GM23248 (cell line): ENCODE data around the gene ARSK. TPM values are rescaled to one million over a fixed set of nuclear protein-coding genes. Genes with fewer than 3 reads are reported as not detected.
"Not testable (repeated sequence)": the region's sequence is repeated elsewhere in the genome, so short reads cannot be mapped to it uniquely, and the experiment has no call there.

Source experiments
- DNase-seq: peaks from one replicate; pipeline ENCODE4 v3.0.0-alpha.2; 2015
- H2AFZ ChIP-seq: fragments of 200-600 bp; sonication (generic); 2 replicates; pipeline ENCODE4 v1.6.1; 2016; ENCODE audit warnings: antibody characterized with exemption
- H3F3A ChIP-seq: fragments of 200-600 bp; sonication (generic); 2 replicates; pipeline ENCODE4 v1.6.1; 2016; ENCODE audit warnings: mild to moderate bottlenecking, antibody characterized with exemption, mixed run types; ENCODE audit not compliant: insufficient read depth
- H3K27ac ChIP-seq: fragments of 200-600 bp; sonication (generic); 2 replicates; pipeline ENCODE4 v1.5.1; 2016; ENCODE audit warnings: mild to moderate bottlenecking
- H3K27me3 ChIP-seq: fragments of 200-600 bp; sonication (generic); replicated peaks from 2 replicates; pipeline ENCODE4 v1.6.1; 2016; ENCODE audit warnings: mild to moderate bottlenecking; ENCODE audit not compliant: insufficient read depth
- H3K36me3 ChIP-seq: fragments of 200-600 bp; sonication (generic); 2 replicates; pipeline ENCODE4 v1.6.1; 2016; ENCODE audit warnings: low read depth, mild to moderate bottlenecking
- H3K4me1 ChIP-seq: fragments of 200-600 bp; sonication (generic); 2 replicates; pipeline ENCODE4 v1.6.1; 2016; ENCODE audit warnings: mild to moderate bottlenecking; ENCODE audit not compliant: insufficient read depth
- H3K4me2 ChIP-seq: fragments of 200-600 bp; sonication (generic); one replicate; pipeline ENCODE4 v1.6.1; 2016; ENCODE audit warnings: mild to moderate bottlenecking; ENCODE audit not compliant: unreplicated experiment
- H3K4me3 ChIP-seq: fragments of 200-600 bp; sonication (generic); 2 replicates; pipeline ENCODE4 v1.5.1; 2016; ENCODE audit warnings: mild to moderate bottlenecking
- H3K79me2 ChIP-seq: fragments of 200-600 bp; sonication (generic); 2 replicates; pipeline ENCODE4 v1.6.1; 2016; ENCODE audit warnings: mild to moderate bottlenecking; ENCODE audit not compliant: insufficient read depth
- H3K9ac ChIP-seq: fragments of 200-600 bp; sonication (generic); 2 replicates; pipeline ENCODE4 v1.6.1; 2016; ENCODE audit warnings: mild to moderate bottlenecking
- H3K9me2 ChIP-seq: fragments of 200-600 bp; sonication (generic); 2 replicates; pipeline ENCODE4 v1.6.1; 2016; ENCODE audit warnings: mixed run types, mild to moderate bottlenecking, moderate library complexity; ENCODE audit not compliant: insufficient read depth
- H3K9me3 ChIP-seq: fragments of 200-600 bp; sonication (generic); one replicate; pipeline ENCODE4 v1.6.1; 2017; ENCODE audit warnings: low read depth
- H4K20me1 ChIP-seq: fragments of 200-600 bp; sonication (generic); 2 replicates; pipeline ENCODE4 v1.6.0; 2016; ENCODE audit not compliant: insufficient read depth
- EZH2 ChIP-seq: fragments of 200-600 bp; sonication (generic); IDR thresholded peaks from 2 replicates; pipeline ENCODE4 v1.6.1; 2018; ENCODE audit warnings: antibody characterized with exemption, mild to moderate bottlenecking; ENCODE audit not compliant: insufficient read depth, poor library complexity, severe bottlenecking
- EZH2phosphoT487 ChIP-seq: fragments of 200-600 bp; sonication (generic); IDR thresholded peaks from 2 replicates; pipeline ENCODE4 v1.6.1; 2018; ENCODE audit warnings: antibody characterized with exemption, moderate library complexity, mild to moderate bottlenecking, low read depth; ENCODE audit not compliant: insufficient read depth
- WGBS, 2 experiments: methylation state at CpG; one replicate each; pipeline ENCODE4 v1.1.6; 2015 to 2017; ENCODE audit warnings: low lambda C conversion rate in 2 of 2, low coverage in 1 of 2; ENCODE audit errors: missing lambda C conversion rate in 2 of 2; 5-methylcytosine and 5-hydroxymethylcytosine counted together
- in situ Hi-C: fragments of 300-500 bp; cut with MboI; formaldehyde crosslinking; loops from 2 replicates; pipeline ENCODE4 v1.15.0; 2020
- polyA plus RNA-seq: library from polyadenylated mRNA; unstranded; fragments of >200 nt; fragmentation: Nextera tagmentation; extraction: Ambion mirVana; gene quantifications from 2 replicates; pipeline ENCODE4 v1.2.1, GENCODE V29; 2016
- total RNA-seq: library from RNA; depleted of rRNA; stranded (reverse); fragments of >200 nt; shearing (Covaris generic); gene quantifications from 2 replicates; pipeline ENCODE4 v1.2.3, GENCODE V29; 2014

ARSK gene
- total and polyA plus RNA-seq, 2 experiments from 2014 or later: 12.1 to 14.5 TPM

DNA sequence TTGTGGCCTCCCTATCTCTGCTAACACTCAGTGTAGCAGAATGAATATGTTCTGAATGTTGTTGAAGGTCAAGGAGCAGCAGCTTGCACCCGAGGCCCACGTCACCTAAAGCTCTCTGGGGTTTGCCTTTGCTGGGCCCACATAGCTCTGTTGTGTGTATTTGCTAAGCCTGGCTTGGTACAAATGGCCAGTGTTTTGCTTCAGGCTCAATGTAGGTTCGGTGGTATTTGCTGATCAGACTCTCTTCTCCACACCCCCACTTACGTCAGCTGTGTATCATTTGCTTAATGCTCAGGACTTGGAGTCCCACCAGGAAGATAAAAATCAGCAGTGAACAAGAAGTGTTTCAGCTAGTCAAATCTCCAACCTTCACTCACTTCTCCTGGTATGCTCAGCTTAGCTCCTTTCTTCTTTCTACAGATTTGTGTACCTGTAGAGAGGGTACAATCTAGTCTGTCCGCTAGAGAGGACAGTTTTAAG is 86.9 kb downstream of the ARSK start:
- Histone ChIP-seq H3K9me3 (no peaks in the 10 kb centered on the region), H3K9me2 (no peaks in the 10 kb centered on the region), H3K27ac (no peak overlapping the region), H3K27me3 (no peaks in the 10 kb centered on the region), H3K4me1 (no peaks in the 10 kb centered on the region), H3K4me3 (no peak overlapping the region), H3K36me3 (no peaks in the 10 kb centered on the region), H3K9ac (no peak overlapping the region), H3F3A (peaks cover 21% of the 10 kb centered on the region), H4K20me1 (no peaks in the 10 kb centered on the region), H2AFZ (0 out of 2 replicates have a peak overlapping the region, but pooled peaks have one; percentile 45), H3K79me2 (no peaks in the 10 kb centered on the region), H3K4me2 (no peak overlapping the region)
- DNase-seq: peak; percentile 41
- TF ChIP-seq EZH2phosphoT487: no peak
- TF ChIP-seq EZH2: no peak
- in situ Hi-C loops: no loop called here
- 78 to 86% methylated on average over 5 of the region's 5 CpGs for WGBS, 2 experiments

DNA sequence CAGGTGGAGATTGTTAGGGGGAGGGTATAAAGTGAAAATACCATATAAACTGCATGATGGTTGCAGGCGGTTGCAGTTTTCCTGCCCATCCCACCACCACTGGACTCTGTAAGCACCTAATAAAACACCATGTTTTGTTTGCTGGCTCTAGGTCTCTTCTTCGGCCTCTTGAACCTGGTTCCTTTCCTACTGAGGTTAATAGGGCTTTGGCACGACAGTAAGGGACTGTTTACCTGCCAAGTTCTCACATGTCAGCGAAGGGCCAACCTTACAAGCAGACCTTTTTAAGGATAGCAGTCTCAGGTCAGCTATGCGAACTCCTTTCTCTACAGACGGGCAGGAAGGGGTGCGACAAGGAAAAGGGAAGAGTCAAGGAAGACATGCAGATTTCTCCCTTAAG is 88.3 kb downstream of the ARSK start:
- Histone ChIP-seq H3K4me1 (peaks cover 5% of the 10 kb centered on the region; the same call in 1 of the 2 replicates), H3F3A (peaks cover 29% of the 10 kb centered on the region), H3K9me2 (no peaks in the 10 kb centered on the region), H2AFZ (no peak overlapping the region), H3K27ac (no peak overlapping the region), H4K20me1 (no peaks in the 10 kb centered on the region), H3K27me3 (no peaks in the 10 kb centered on the region), H3K9me3 (no peaks in the 10 kb centered on the region), H3K36me3 (no peaks in the 10 kb centered on the region), H3K9ac (no peak overlapping the region), H3K4me2 (no peak overlapping the region), H3K4me3 (no peak overlapping the region), H3K79me2 (no peaks in the 10 kb centered on the region)
- 77 to 82% methylated on average over 7 of the region's 7 CpGs for WGBS, 2 experiments
- no peak for DNase-seq
- TF ChIP-seq EZH2phosphoT487: no peak
- no peak for TF ChIP-seq EZH2
- in situ Hi-C loops: no loop called here

DNA sequence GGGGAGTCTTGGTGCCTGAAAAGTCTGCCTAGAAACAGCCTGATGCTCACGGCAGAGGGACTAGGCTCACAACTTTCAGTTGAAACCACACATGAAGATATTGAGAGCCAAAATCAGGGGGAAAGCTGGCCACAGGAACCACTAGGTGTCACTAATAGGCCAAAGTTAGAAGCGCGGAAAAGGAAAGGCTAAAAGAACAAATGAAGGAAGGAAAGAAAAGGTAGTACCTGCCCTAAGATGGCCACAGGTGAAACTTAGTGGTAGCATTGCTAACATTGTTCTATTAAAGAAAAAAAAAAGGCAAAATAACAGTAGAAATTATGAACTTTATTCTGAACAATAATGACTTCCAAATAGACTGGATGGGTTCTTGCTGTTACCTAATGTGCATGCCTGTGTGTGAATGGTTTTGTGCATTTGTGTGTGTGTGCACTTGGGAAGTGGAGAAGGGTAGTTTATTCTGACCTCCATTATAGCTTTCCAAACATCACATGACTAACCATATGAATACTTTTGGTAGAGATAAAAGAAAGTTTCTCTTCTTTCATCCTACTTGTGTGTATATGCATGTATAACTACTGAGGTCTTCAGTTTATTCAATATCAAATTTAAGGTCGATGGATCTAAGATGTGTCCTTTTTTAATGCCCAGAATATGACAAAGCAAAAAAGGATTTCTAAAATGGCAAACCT is 89.6 kb downstream of the ARSK start:
- Histone ChIP-seq H3K79me2 (no peaks in the 10 kb centered on the region; the same call in 1 of the 2 replicates), H3K27me3 (no peaks in the 10 kb centered on the region), H3F3A (peaks cover 29% of the 10 kb centered on the region), H3K9me3 (no peaks in the 10 kb centered on the region), H3K4me1 (peaks cover 5% of the 10 kb centered on the region; the same call in 1 of the 2 replicates), H4K20me1 (no peaks in the 10 kb centered on the region), H3K9ac (no peak overlapping the region), H3K9me2 (no peaks in the 10 kb centered on the region), H2AFZ (peak overlapping the region; percentile 68), H3K4me2 (no peak overlapping the region), H3K36me3 (no peaks in the 10 kb centered on the region), H3K4me3 (no peak overlapping the region), H3K27ac (no peak overlapping the region)
- 14 to 18% methylated on average over 4 of the region's 4 CpGs for WGBS, 2 experiments
- TF ChIP-seq EZH2phosphoT487 (no peak), EZH2 (no peak)
- in situ Hi-C loops: no loop called here
- DNase-seq: peak; percentile 74

GRCh38 chr5:95646226-95646568 is 91.3 kb downstream of the ARSK start:
- in situ Hi-C loops, H3K79me2 ChIP-seq, H3K9me3 ChIP-seq, H3K9ac ChIP-seq, H3K36me3 ChIP-seq, H3K4me2 ChIP-seq, H3K27me3 ChIP-seq, DNase-seq, H4K20me1 ChIP-seq, H3K4me1 ChIP-seq, H3K9me2 ChIP-seq: not testable (repeated sequence)
- Histone ChIP-seq H2AFZ (peak overlapping the region; percentile 89), H3K27ac (0 out of 2 replicates have a peak overlapping the region, but pooled peaks have one; percentile 9), H3K4me3 (peak overlapping the region; percentile 75), H3F3A (peaks cover 29% of the 10 kb centered on the region)
- WGBS, 2 experiments: 93% methylated on average over 16 to 17 of the region's 17 CpGs
